OCI-LY3 (cell line): ENCODE results near the gene ROBO1.

ENCODE experiments used
- EZH2phosphoT487 ChIP-seq: fragments of 200-600 bp; shearing (Covaris generic); IDR thresholded peaks from 2 replicates; pipeline ENCODE4 v1.6.1; 2018; ENCODE audit warnings: antibody characterized with exemption, mixed run types, low read depth
- TF ChIP-seq, protein P1 (sequence below): fragments of 200-600, 300-600 bp; sonication (generic); IDR thresholded peaks from 2 replicates; pipeline ENCODE4 v1.5.1; 2014; ENCODE audit warnings: antibody characterized with exemption, low read length, low read depth

- TF ChIP-seq, protein P1, sequence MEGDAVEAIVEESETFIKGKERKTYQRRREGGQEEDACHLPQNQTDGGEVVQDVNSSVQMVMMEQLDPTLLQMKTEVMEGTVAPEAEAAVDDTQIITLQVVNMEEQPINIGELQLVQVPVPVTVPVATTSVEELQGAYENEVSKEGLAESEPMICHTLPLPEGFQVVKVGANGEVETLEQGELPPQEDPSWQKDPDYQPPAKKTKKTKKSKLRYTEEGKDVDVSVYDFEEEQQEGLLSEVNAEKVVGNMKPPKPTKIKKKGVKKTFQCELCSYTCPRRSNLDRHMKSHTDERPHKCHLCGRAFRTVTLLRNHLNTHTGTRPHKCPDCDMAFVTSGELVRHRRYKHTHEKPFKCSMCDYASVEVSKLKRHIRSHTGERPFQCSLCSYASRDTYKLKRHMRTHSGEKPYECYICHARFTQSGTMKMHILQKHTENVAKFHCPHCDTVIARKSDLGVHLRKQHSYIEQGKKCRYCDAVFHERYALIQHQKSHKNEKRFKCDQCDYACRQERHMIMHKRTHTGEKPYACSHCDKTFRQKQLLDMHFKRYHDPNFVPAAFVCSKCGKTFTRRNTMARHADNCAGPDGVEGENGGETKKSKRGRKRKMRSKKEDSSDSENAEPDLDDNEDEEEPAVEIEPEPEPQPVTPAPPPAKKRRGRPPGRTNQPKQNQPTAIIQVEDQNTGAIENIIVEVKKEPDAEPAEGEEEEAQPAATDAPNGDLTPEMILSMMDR = no peak
- no peak for TF ChIP-seq EZH2phosphoT487
Measured at GRCh38 chr3:79761441-79761840, 6.4 kb downstream of the ROBO1 start.
